Suprapubic skin (tissue), 3 donors: ENCODE measurements around the gene PRR3.

ENCODE experiments used
- CTCF ChIP-seq, 2 donors: fragments of 200-600 bp in 1 of 2; fragments of 450-650 bp in 1 of 2; sonication (generic) in 1 of 2; IDR thresholded peaks; one replicate each; pipeline ENCODE4 v1.5.1; 2016 to 2019; ENCODE audit warnings: antibody characterized with exemption in 2 of 2, mild to moderate bottlenecking in 1 of 2, moderate library complexity in 1 of 2
- POLR2AphosphoS5 ChIP-seq, 3 donors: sonication (generic); formaldehyde crosslinking; IDR thresholded peaks; one replicate each; pipeline ENCODE4 v1.6.1; 2017; ENCODE audit warnings: antibody characterized with exemption in 3 of 3

- TF ChIP-seq POLR2AphosphoS5 (IDR thresholded peaks at IDR 0.05) (no peak), CTCF (IDR thresholded peaks at IDR 0.05) (no peak)
Measured at GRCh38 chr6:30603961-30604360, 46.9 kb downstream of the PRR3 start.
